NOMO-1 (cell line): ENCODE measurements around the gene SNAPC3.
A peak's percentile ranks its signal among the peaks of the same experiment; 100 is the strongest.

Source experiments
- DNase-seq, 2 experiments: peaks; one replicate each; lab custom pipeline; 2025; ENCODE audit not compliant: unreplicated experiment in 2 of 2; lab: John Stamatoyannopoulos, UW

The SNAPC3 gene

GRCh38 chr9:15485836-15486666, 63.4 kb downstream of the SNAPC3 start:
- no peak for DNase-seq

- DNase-seq, result no peak
These were observed 69.3 kb downstream of the SNAPC3 start for GRCh38 chr9:15491950-15492349.

GRCh38 chr9:15492485-15493150, 69.9 kb downstream of the SNAPC3 start:
- DNase-seq, result no peak

- no peak for DNase-seq
These were observed 75.7 kb downstream of the SNAPC3 start for GRCh38 chr9:15498246-15498995.

GRCh38 chr9:15499139-15499538, 76.5 kb downstream of the SNAPC3 start:
- DNase-seq, result no peak

- DNase-seq, result no peak
These were observed 78.5 kb downstream of the SNAPC3 start for GRCh38 chr9:15501179-15501578.

GRCh38 chr9:15501803-15502202, 79.1 kb downstream of the SNAPC3 start:
- DNase-seq, result no peak

GRCh38 chr9:15505921-15506320, 83.2 kb downstream of the SNAPC3 start:
- no peak for DNase-seq

- DNase-seq, result no peak
These were observed 87.5 kb downstream of the SNAPC3 start for GRCh38 chr9:15509931-15510788.

GRCh38 chr9:15510789-15511575, 88.3 kb downstream of the SNAPC3 start, which contains the start of gene PSIP1:
TSS of gene PSIP1 (minus strand) at chr9:15510970. CDS start at chr9:15510188, 782 bp downstream.
- DNase-seq, result peak; percentile 58 to 70
